Astrocyte (in vitro differentiated cells and primary cell): Measurements from ENCODE around the gene MAP4K4. TPM values are rescaled to one million over a fixed set of nuclear protein-coding genes. Genes with fewer than 3 reads are reported as not detected.
A peak's percentile ranks its signal among the peaks of the same experiment; 100 is the strongest.

Source experiments
- DNase-seq: peaks from one replicate; pipeline ENCODE4 v3.0.0-alpha.2; 2010; ENCODE audit warnings: low read depth
- FAIRE-seq: peaks from 2 replicates; lab custom pipeline; 2011; peaks lifted over from hg19 to GRCh38; lab: Jason Lieb, UNC
- H2AFZ ChIP-seq: 2 replicates; pipeline ENCODE4 v1.6.0; 2012; ENCODE audit warnings: low read depth, low read length, inconsistent platforms
- H3K27ac ChIP-seq: 2 replicates; pipeline ENCODE4 v1.5.1; 2011; ENCODE audit warnings: low read depth, low read length, inconsistent platforms
- H3K27me3 ChIP-seq: 2 replicates; pipeline ENCODE4 v1.6.0; 2011; ENCODE audit warnings: low read length, inconsistent platforms; ENCODE audit not compliant: insufficient read depth
- H3K36me3 ChIP-seq: 2 replicates; pipeline ENCODE4 v1.5.1; 2011; ENCODE audit warnings: low read length, inconsistent platforms; ENCODE audit not compliant: insufficient read depth
- H3K4me1 ChIP-seq: 2 replicates; pipeline ENCODE4 v1.5.1; 2011; ENCODE audit warnings: low read length, inconsistent platforms; ENCODE audit not compliant: insufficient read depth
- H3K4me2 ChIP-seq: 2 replicates; pipeline ENCODE4 v1.6.0; 2012; ENCODE audit warnings: low read length, inconsistent platforms
- H3K4me3 ChIP-seq: 2 replicates; pipeline ENCODE4 v1.5.1; 2011; ENCODE audit warnings: low read depth, mild to moderate bottlenecking, low read length, inconsistent platforms; ENCODE audit not compliant: insufficient read depth
- H3K79me2 ChIP-seq: 2 replicates; pipeline ENCODE4 v1.6.0; 2012; ENCODE audit warnings: mild to moderate bottlenecking, low read length, inconsistent platforms; ENCODE audit not compliant: insufficient read depth
- H3K9ac ChIP-seq: 2 replicates; pipeline ENCODE4 v1.6.0; 2012; ENCODE audit warnings: mild to moderate bottlenecking, low read length, inconsistent platforms
- H3K9me3 ChIP-seq: 2 replicates; pipeline ENCODE4 v1.5.1; 2012; ENCODE audit warnings: low read depth, mild to moderate bottlenecking, low read length, inconsistent platforms; ENCODE audit not compliant: insufficient read depth
- H4K20me1 ChIP-seq: 2 replicates; pipeline ENCODE4 v1.6.0; 2012; ENCODE audit warnings: low read length, inconsistent platforms; ENCODE audit not compliant: insufficient read depth
- H3K27ac Mint-ChIP-seq: one replicate; pipeline ENCODE4 v1.8.0; 2021; ENCODE audit warnings: mild to moderate bottlenecking, mixed read lengths; ENCODE audit not compliant: unreplicated experiment
- H3K27me3 Mint-ChIP-seq: one replicate; pipeline ENCODE4 v1.8.0; 2021; ENCODE audit warnings: low read depth, mixed read lengths; ENCODE audit not compliant: unreplicated experiment
- H3K36me3 Mint-ChIP-seq: one replicate; pipeline ENCODE4 v1.8.0; 2021; ENCODE audit warnings: low read depth, mixed read lengths; ENCODE audit not compliant: unreplicated experiment
- H3K4me1 Mint-ChIP-seq: one replicate; pipeline ENCODE4 v1.8.0; 2021; ENCODE audit warnings: low read depth, mixed read lengths; ENCODE audit not compliant: unreplicated experiment
- H3K4me3 Mint-ChIP-seq: one replicate; pipeline ENCODE4 v1.8.0; 2021; ENCODE audit warnings: mild to moderate bottlenecking, moderate library complexity, mixed read lengths; ENCODE audit not compliant: unreplicated experiment
- H3K9me3 Mint-ChIP-seq: one replicate; pipeline ENCODE4 v1.8.0; 2021; ENCODE audit warnings: mild to moderate bottlenecking, mixed read lengths; ENCODE audit not compliant: unreplicated experiment
- EZH2 ChIP-seq: IDR thresholded peaks from 2 replicates; pipeline ENCODE4 v1.6.1; 2012; ENCODE audit warnings: mild to moderate bottlenecking, low read length, inconsistent platforms; ENCODE audit not compliant: insufficient read depth
- total RNA-seq: library from RNA; stranded (reverse); gene quantifications from 2 replicates; pipeline ENCODE4 v1.2.1, GENCODE V29; 2021
- TF ChIP-seq, protein P1 (sequence below): IDR thresholded peaks from 2 replicates; pipeline ENCODE4 v1.5.1; 2011; ENCODE audit warnings: low read depth, mild to moderate bottlenecking, inconsistent platforms, low read length, moderate library complexity; ENCODE audit not compliant: insufficient read depth

The MAP4K4 gene
- total RNA-seq, 1 donor from 2014 or later = 231 TPM

DNA sequence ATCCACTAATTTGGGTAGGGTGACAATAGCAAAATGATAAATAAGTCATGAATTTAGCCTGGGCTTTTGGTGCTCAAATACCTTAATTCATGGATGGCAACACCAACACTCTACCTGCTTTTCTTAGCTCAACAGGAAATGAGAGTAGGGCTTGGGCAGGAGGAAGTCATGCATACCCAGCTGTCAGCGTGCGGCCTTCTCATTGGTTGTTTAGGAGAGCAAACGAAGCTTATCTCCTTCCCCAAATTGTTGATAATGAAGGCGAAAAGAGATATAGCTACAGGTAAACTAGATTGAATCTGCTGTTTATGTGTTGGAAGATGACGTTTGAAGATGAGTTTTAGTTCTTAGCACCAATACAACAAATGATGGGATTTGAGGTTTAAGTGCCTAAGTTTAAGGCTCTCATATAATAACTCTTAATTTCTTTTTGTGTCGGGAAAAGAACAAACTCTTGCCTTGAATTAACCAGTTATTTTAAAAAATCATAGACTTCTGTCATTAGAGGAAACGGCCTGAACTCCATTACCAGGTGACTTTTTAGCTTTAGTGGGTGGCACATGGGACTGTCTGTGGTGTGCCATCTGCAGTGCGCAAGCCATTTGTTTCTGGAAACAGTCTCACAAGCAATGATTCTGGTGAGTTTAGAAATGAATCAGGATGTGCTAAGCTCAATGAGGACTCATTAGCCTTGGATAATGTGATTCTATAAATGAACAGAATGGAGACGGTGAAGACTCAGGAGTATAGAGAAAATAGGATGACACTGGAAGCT, 19.8 kb downstream of the MAP4K4 start:
- H3K27me3 ChIP-seq = no peaks in the 10 kb centered on the region
- DNase-seq (no peak), FAIRE-seq (no peak)
- no peak overlapping the region for H3K4me3 Mint-ChIP-seq
- H4K20me1 ChIP-seq = peaks cover 91% of the 10 kb centered on the region
- no peak overlapping the region for H2AFZ ChIP-seq
- peaks cover 2% of the 10 kb centered on the region for H3K36me3 ChIP-seq
- H3K4me3 ChIP-seq = no peak overlapping the region
- no peaks in the 10 kb centered on the region for H3K9me3 Mint-ChIP-seq
- H3K27me3 Mint-ChIP-seq = no peaks in the 10 kb centered on the region
- no peak overlapping the region for H3K27ac Mint-ChIP-seq
- H3K79me2 ChIP-seq = peaks cover 99% of the 10 kb centered on the region
- H3K4me2 ChIP-seq = no peak overlapping the region
- no peaks in the 10 kb centered on the region for H3K9me3 ChIP-seq
- peaks cover 14% of the 10 kb centered on the region for H3K36me3 Mint-ChIP-seq
- H3K9ac ChIP-seq = no peak overlapping the region
- TF ChIP-seq EZH2 = no peak
- TF ChIP-seq, protein P1, sequence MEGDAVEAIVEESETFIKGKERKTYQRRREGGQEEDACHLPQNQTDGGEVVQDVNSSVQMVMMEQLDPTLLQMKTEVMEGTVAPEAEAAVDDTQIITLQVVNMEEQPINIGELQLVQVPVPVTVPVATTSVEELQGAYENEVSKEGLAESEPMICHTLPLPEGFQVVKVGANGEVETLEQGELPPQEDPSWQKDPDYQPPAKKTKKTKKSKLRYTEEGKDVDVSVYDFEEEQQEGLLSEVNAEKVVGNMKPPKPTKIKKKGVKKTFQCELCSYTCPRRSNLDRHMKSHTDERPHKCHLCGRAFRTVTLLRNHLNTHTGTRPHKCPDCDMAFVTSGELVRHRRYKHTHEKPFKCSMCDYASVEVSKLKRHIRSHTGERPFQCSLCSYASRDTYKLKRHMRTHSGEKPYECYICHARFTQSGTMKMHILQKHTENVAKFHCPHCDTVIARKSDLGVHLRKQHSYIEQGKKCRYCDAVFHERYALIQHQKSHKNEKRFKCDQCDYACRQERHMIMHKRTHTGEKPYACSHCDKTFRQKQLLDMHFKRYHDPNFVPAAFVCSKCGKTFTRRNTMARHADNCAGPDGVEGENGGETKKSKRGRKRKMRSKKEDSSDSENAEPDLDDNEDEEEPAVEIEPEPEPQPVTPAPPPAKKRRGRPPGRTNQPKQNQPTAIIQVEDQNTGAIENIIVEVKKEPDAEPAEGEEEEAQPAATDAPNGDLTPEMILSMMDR = no peak
- no peak overlapping the region for H3K27ac ChIP-seq
- H3K4me1 Mint-ChIP-seq = peaks cover 17% of the 10 kb centered on the region
- H3K4me1 ChIP-seq = peaks cover 19% of the 10 kb centered on the region

DNA sequence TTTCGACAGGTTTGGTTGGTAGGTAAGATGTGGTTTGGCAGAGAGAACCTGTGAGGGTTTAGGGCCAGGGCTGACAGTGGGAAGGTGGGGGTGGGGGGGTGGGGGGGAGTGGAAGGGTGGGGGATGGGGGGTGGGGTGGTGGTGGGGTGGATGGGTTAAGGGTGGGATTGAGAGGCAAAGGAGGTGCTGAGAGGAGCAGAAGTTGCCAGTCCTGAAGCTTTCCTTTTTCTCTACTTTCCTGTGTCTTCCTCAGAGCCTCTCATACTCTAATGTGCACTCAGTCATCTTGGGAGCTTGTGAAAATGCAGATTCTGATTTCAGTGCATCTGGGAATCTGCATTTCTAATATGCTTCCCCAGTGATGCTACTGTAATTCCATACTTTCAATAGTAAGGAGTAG, 21.0 kb downstream of the MAP4K4 start:
- Mint-ChIP-seq H3K9me3 (peaks cover 3% of the 10 kb centered on the region), H3K27ac (no peak overlapping the region), H3K27me3 (no peaks in the 10 kb centered on the region), H3K4me3 (no peak overlapping the region), H3K4me1 (peaks cover 19% of the 10 kb centered on the region), H3K36me3 (peaks cover 24% of the 10 kb centered on the region)
- Histone ChIP-seq H3K4me1 (peaks cover 19% of the 10 kb centered on the region), H3K4me3 (no peak overlapping the region), H3K9ac (no peak overlapping the region), H3K9me3 (no peaks in the 10 kb centered on the region), H3K4me2 (peak overlapping the region; percentile 15), H4K20me1 (peaks cover 93% of the 10 kb centered on the region), H3K36me3 (peaks cover 2% of the 10 kb centered on the region), H2AFZ (no peak overlapping the region), H3K27me3 (no peaks in the 10 kb centered on the region), H3K27ac (no peak overlapping the region), H3K79me2 (peaks cover 99% of the 10 kb centered on the region)
- TF ChIP-seq, protein P1 = no peak
- no peak for TF ChIP-seq EZH2
- DNase-seq = no peak
- FAIRE-seq = no peak

DNA sequence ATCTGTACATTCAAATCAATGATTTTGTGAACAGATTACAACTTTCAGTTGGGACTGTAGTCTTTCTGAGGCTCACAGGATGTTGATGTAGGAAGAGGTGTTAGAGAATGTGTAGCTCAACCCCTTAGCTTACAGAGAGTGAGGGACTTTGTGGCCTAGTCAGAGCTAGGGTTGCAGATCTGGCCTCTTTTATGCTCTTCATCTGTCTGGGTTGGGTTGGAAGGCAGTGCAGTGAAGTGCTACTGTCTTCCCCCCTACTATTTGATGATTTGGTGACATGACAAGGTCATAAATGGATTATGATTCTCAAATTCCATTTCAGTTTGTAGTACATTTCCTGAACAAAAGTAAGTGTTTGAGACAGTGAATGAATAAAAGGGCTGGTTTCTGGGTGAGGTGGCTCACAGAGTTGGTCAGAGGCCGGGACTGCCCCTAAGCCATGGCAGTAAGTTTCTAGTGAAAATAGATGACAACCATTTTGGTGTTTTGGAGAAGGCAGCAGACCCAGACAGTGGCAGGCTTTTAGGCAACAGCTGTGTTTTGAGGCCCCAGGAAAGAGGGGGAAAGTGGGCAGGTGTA, 21.6 kb downstream of the MAP4K4 start:
- DNase-seq (no peak), FAIRE-seq (no peak)
- peaks cover 3% of the 10 kb centered on the region for H3K9me3 Mint-ChIP-seq
- peak overlapping the region; percentile 29 for H3K27ac Mint-ChIP-seq
- no peaks in the 10 kb centered on the region for H3K27me3 ChIP-seq
- H3K4me2 ChIP-seq = peak overlapping the region; percentile 15
- H3K79me2 ChIP-seq = peaks cover 99% of the 10 kb centered on the region
- H3K36me3 ChIP-seq = peaks cover 2% of the 10 kb centered on the region
- peaks cover 19% of the 10 kb centered on the region for H3K4me1 ChIP-seq
- peaks cover 23% of the 10 kb centered on the region for H3K4me1 Mint-ChIP-seq
- no peak overlapping the region for H3K4me3 Mint-ChIP-seq
- no peak for TF ChIP-seq EZH2
- TF ChIP-seq, protein P1 = no peak
- H4K20me1 ChIP-seq = peaks cover 93% of the 10 kb centered on the region
- no peak overlapping the region for H3K4me3 ChIP-seq
- H2AFZ ChIP-seq = no peak overlapping the region
- no peaks in the 10 kb centered on the region for H3K9me3 ChIP-seq
- H3K27me3 Mint-ChIP-seq = no peaks in the 10 kb centered on the region
- H3K9ac ChIP-seq = no peak overlapping the region
- peaks cover 29% of the 10 kb centered on the region for H3K36me3 Mint-ChIP-seq
- no peak overlapping the region for H3K27ac ChIP-seq
